ENCODE results near the gene BTBD2. TPM values are rescaled to one million over a fixed set of nuclear protein-coding genes. Genes with fewer than 3 reads are reported as not detected.

The BTBD2 gene
- total and polyA plus RNA-seq, 2 of the 13 experiments (the other 11 are each of a cell fraction or from before 2014, with no cell fraction given), result 28.1 to 45.3 TPM

DNA sequence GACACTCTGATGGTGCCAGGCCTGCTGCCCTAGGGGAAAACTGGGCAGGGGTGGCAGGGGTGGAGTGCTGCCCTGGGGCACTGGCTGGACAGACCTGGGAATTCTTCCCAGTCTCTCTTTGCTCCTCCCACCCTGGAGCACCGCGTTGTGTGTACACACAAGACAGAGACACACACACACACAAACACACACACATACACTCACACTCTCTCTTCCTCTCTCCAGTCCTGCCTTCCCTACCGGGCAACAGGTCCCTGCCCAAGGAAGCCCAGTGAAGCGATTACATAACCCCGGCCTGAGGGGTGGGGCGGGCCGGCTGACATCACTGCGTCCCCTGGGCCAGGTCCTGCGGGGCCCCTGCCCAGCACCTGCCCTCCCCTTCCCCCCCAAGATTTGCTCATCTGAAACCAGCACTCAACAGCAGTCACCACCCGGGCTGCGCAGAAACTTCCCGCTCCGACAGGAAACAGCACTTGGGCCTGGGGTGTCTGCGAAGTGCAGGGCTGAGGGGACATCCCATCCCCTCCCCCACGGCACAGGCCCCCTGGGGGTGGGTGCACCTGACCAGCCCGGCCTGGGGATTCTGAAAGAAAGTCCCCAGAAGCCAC is 34.3 kb upstream of the BTBD2 start (continued):
- TF ChIP-seq, protein P1, sequence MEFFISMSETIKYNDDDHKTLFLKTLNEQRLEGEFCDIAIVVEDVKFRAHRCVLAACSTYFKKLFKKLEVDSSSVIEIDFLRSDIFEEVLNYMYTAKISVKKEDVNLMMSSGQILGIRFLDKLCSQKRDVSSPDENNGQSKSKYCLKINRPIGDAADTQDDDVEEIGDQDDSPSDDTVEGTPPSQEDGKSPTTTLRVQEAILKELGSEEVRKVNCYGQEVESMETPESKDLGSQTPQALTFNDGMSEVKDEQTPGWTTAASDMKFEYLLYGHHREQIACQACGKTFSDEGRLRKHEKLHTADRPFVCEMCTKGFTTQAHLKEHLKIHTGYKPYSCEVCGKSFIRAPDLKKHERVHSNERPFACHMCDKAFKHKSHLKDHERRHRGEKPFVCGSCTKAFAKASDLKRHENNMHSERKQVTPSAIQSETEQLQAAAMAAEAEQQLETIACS (CRISPR knock-in tag; IDR thresholded peaks at IDR 0.05), result no peak
- TF ChIP-seq ZBTB1 (CRISPR knock-in tag; IDR thresholded peaks at IDR 0.05; ENCODE audit: borderline replicate concordance) (no peak), HNF4A (CRISPR knock-in tag; IDR thresholded peaks at IDR 0.05) (no peak), ZNF337 (CRISPR knock-in tag; IDR thresholded peaks at IDR 0.05; ENCODE audit: borderline replicate concordance, low read depth) (no peak), SPEN (CRISPR knock-in tag; IDR thresholded peaks at IDR 0.05; ENCODE audit: low read depth) (peak; percentile 61; the same call in 1 of the 2 replicates), DR1 (CRISPR knock-in tag; IDR thresholded peaks at IDR 0.05) (no peak; the same call in 1 of the 2 replicates), EP300 (IDR thresholded peaks at IDR 0.05; ENCODE audit: low read depth in 2 of 2, low read length in 2 of 2) (0 out of 4 replicates have a peak, but pooled peaks of 1 of the 2 experiments have one; percentile 14), EP300 (CRISPR knock-in tag; IDR thresholded peaks at IDR 0.05; ENCODE audit: borderline replicate concordance) (no peak), TSC22D2 (CRISPR knock-in tag; IDR thresholded peaks at IDR 0.05; ENCODE audit: borderline replicate concordance) (no peak), NR2F2 (IDR thresholded peaks at IDR 0.05; ENCODE audit: borderline replicate concordance, low read depth) (no peak), TP53 (CRISPR knock-in tag; conservative IDR thresholded peaks at IDR 0.05) (no peak), ZKSCAN8 (CRISPR knock-in tag; IDR thresholded peaks at IDR 0.05; ENCODE audit: borderline replicate concordance) (no peak), MTF1 (CRISPR knock-in tag; IDR thresholded peaks at IDR 0.05) (no peak), ATRX (CRISPR knock-in tag; IDR thresholded peaks at IDR 0.05; ENCODE audit: borderline replicate concordance) (no peak), ZMYM4 (CRISPR knock-in tag; IDR thresholded peaks at IDR 0.05) (0 out of 2 replicates have a peak, but pooled peaks have one; percentile 24), ZNF335 (CRISPR knock-in tag; IDR thresholded peaks at IDR 0.05) (no peak), ELF4 (CRISPR knock-in tag; IDR thresholded peaks at IDR 0.05; ENCODE audit: borderline replicate concordance) (no peak)
- TF ChIP-seq, protein P2, sequence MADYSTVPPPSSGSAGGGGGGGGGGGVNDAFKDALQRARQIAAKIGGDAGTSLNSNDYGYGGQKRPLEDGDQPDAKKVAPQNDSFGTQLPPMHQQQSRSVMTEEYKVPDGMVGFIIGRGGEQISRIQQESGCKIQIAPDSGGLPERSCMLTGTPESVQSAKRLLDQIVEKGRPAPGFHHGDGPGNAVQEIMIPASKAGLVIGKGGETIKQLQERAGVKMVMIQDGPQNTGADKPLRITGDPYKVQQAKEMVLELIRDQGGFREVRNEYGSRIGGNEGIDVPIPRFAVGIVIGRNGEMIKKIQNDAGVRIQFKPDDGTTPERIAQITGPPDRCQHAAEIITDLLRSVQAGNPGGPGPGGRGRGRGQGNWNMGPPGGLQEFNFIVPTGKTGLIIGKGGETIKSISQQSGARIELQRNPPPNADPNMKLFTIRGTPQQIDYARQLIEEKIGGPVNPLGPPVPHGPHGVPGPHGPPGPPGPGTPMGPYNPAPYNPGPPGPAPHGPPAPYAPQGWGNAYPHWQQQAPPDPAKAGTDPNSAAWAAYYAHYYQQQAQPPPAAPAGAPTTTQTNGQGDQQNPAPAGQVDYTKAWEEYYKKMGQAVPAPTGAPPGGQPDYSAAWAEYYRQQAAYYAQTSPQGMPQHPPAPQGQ (CRISPR knock-in tag; IDR thresholded peaks at IDR 0.05; ENCODE audit: borderline replicate concordance), result no peak
- TF ChIP-seq, protein P3, sequence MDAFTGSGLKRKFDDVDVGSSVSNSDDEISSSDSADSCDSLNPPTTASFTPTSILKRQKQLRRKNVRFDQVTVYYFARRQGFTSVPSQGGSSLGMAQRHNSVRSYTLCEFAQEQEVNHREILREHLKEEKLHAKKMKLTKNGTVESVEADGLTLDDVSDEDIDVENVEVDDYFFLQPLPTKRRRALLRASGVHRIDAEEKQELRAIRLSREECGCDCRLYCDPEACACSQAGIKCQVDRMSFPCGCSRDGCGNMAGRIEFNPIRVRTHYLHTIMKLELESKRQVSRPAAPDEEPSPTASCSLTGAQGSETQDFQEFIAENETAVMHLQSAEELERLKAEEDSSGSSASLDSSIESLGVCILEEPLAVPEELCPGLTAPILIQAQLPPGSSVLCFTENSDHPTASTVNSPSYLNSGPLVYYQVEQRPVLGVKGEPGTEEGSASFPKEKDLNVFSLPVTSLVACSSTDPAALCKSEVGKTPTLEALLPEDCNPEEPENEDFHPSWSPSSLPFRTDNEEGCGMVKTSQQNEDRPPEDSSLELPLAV (CRISPR knock-in tag; conservative IDR thresholded peaks at IDR 0.05; ENCODE audit: low read depth), result no peak
- TF ChIP-seq, protein P4, sequence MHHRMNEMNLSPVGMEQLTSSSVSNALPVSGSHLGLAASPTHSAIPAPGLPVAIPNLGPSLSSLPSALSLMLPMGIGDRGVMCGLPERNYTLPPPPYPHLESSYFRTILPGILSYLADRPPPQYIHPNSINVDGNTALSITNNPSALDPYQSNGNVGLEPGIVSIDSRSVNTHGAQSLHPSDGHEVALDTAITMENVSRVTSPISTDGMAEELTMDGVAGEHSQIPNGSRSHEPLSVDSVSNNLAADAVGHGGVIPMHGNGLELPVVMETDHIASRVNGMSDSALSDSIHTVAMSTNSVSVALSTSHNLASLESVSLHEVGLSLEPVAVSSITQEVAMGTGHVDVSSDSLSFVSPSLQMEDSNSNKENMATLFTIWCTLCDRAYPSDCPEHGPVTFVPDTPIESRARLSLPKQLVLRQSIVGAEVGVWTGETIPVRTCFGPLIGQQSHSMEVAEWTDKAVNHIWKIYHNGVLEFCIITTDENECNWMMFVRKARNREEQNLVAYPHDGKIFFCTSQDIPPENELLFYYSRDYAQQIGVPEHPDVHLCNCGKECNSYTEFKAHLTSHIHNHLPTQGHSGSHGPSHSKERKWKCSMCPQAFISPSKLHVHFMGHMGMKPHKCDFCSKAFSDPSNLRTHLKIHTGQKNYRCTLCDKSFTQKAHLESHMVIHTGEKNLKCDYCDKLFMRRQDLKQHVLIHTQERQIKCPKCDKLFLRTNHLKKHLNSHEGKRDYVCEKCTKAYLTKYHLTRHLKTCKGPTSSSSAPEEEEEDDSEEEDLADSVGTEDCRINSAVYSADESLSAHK (CRISPR knock-in tag; IDR thresholded peaks at IDR 0.05; ENCODE audit: borderline replicate concordance), result no peak
- TF ChIP-seq, protein P5, sequence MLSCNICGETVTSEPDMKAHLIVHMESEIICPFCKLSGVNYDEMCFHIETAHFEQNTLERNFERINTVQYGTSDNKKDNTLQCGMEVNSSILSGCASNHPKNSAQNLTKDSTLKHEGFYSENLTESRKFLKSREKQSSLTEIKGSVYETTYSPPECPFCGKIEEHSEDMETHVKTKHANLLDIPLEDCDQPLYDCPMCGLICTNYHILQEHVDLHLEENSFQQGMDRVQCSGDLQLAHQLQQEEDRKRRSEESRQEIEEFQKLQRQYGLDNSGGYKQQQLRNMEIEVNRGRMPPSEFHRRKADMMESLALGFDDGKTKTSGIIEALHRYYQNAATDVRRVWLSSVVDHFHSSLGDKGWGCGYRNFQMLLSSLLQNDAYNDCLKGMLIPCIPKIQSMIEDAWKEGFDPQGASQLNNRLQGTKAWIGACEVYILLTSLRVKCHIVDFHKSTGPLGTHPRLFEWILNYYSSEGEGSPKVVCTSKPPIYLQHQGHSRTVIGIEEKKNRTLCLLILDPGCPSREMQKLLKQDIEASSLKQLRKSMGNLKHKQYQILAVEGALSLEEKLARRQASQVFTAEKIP (CRISPR knock-in tag; IDR thresholded peaks at IDR 0.05; ENCODE audit: borderline replicate concordance), result no peak

Measured in HepG2 (cell line).